ENCODE measurements around the gene PDE11A. TPM values are rescaled to one million over a fixed set of nuclear protein-coding genes. Genes with fewer than 3 reads are reported as not detected.

The PDE11A gene
- total and polyA plus RNA-seq, 8 donors, result under 0.01 to 0.87 (median 0.40) TPM; not detected in 2

DNA sequence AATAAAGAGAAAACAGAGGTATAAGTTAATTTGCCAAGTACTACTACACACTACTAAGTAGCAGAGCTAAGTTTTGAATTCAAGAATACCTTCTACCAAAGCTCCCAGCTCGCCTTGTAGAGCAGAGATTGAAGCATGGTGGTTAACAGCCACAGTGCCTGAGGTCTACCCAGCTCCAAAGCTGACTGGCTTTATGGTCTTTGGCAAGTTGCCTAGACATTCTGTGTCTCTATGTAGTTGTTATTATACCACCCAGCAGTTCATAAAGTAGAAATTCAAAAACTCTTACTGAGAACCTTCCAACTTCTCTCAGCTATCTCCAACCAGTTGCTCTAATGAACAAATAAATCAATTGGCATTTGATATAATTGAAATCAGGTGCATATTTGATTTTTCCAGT, 87.8 kb downstream of the PDE11A start:
- no peaks in the 10 kb centered on the region for H3K9me3 ChIP-seq
- H3K27me3 ChIP-seq, result no peaks in the 10 kb centered on the region
- no peak overlapping the region for H3K4me3 ChIP-seq
- 35 to 54% (median 43%) methylated on average over 1 of the region's 1 CpG for WGBS, 5 donors
- intact Hi-C loops (cut with DNase I; ENCODE audit: low total_unique reads), result no loop called here
- TF ChIP-seq EP300 (IDR thresholded peaks at IDR 0.05) (no peak), POLR2A (IDR thresholded peaks at IDR 0.05) (no peak), POLR2AphosphoS5 (IDR thresholded peaks at IDR 0.05) (no peak)
- TF ChIP-seq, protein P1, sequence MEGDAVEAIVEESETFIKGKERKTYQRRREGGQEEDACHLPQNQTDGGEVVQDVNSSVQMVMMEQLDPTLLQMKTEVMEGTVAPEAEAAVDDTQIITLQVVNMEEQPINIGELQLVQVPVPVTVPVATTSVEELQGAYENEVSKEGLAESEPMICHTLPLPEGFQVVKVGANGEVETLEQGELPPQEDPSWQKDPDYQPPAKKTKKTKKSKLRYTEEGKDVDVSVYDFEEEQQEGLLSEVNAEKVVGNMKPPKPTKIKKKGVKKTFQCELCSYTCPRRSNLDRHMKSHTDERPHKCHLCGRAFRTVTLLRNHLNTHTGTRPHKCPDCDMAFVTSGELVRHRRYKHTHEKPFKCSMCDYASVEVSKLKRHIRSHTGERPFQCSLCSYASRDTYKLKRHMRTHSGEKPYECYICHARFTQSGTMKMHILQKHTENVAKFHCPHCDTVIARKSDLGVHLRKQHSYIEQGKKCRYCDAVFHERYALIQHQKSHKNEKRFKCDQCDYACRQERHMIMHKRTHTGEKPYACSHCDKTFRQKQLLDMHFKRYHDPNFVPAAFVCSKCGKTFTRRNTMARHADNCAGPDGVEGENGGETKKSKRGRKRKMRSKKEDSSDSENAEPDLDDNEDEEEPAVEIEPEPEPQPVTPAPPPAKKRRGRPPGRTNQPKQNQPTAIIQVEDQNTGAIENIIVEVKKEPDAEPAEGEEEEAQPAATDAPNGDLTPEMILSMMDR (IDR thresholded peaks at IDR 0.05), result no peak
- no peak overlapping the region for H3K27ac ChIP-seq
- H3K4me1 ChIP-seq, result no peaks in the 10 kb centered on the region
- H3K36me3 ChIP-seq, result no peaks in the 10 kb centered on the region
- DNase-seq, result peak in 1 of 2 donors; percentile 36

DNA sequence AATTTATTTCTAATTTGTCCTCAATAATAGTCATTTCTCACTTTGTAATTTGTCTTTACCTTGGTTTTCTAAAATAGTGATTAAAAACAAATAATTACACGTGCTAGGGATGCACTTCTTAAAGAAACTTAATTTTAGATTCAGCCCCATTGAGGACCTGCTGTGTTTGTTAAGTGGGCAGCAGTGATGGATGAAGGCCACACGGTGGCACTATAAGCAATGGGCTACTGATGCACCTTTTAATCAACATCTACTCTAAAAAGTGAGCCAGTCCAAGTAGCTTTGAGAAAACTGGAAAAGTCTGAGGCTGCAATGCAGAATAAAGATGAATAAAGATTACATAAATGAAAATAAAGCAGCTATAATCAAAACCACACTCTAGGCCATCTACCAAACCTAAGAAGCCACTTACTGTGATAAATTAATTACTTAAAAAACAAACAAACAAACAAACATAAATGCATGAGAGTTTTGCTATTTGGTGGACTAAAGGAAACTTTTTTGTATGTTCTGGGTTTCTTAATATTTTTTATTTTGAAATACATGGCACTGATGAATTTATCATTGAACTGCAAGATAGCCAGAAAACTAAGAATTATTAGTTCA, 89.3 kb downstream of the PDE11A start:
- Histone ChIP-seq H3K4me1 (no peaks in the 10 kb centered on the region), H3K4me3 (no peak overlapping the region), H3K9me3 (no peaks in the 10 kb centered on the region), H3K36me3 (no peaks in the 10 kb centered on the region), H3K27ac (no peak overlapping the region), H3K27me3 (no peaks in the 10 kb centered on the region)
- TF ChIP-seq, protein P1 (IDR thresholded peaks at IDR 0.05), result peak in 5 of 7 experiments; percentile 30 to 54 (median 37)
- TF ChIP-seq POLR2AphosphoS5 (IDR thresholded peaks at IDR 0.05) (no peak), POLR2A (IDR thresholded peaks at IDR 0.05) (no peak)
- intact Hi-C loops (cut with DNase I; ENCODE audit: low total_unique reads), result no loop called here
- peak; percentile 33 to 70 for DNase-seq
- WGBS, 5 donors, result 0 to 2% (median 1%) methylated on average over 2 of the region's 2 CpGs

DNA sequence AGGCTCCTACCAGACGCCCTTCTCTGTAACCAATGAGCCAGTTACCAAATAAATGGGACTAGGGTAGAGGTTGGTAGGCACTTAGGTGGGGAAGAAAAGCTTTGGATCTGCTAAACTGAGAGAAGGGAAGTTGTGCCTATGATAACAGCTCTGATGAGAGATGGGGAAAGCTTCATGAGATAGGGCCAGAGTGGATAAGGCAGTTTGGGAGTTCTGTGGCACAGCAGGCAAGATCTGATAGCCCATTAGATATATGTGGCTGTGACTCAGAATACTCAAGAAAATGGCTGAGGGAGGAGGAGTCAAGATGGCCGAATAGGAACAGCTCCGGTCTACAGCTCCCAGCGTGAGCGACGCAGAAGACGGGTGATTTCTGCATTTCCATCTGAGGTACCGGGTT, 99.8 kb downstream of the PDE11A start:
- no peaks in the 10 kb centered on the region for H3K36me3 ChIP-seq
- no peak for DNase-seq
- intact Hi-C loops (cut with DNase I; ENCODE audit: low total_unique reads), result no loop called here
- H3K4me3 ChIP-seq, result no peak overlapping the region
- no peak overlapping the region for H3K27ac ChIP-seq
- TF ChIP-seq EP300 (IDR thresholded peaks at IDR 0.05) (no peak), POLR2A (IDR thresholded peaks at IDR 0.05) (no peak), POLR2AphosphoS5 (IDR thresholded peaks at IDR 0.05) (no peak)
- TF ChIP-seq, protein P1 (IDR thresholded peaks at IDR 0.05), result no peak
- H3K4me1 ChIP-seq, result no peaks in the 10 kb centered on the region
- no peaks in the 10 kb centered on the region for H3K27me3 ChIP-seq
- no peaks in the 10 kb centered on the region for H3K9me3 ChIP-seq
- 89 to 93% (median 90%) methylated on average over 7 to 8 of the region's 8 CpGs for WGBS, 5 donors

DNA sequence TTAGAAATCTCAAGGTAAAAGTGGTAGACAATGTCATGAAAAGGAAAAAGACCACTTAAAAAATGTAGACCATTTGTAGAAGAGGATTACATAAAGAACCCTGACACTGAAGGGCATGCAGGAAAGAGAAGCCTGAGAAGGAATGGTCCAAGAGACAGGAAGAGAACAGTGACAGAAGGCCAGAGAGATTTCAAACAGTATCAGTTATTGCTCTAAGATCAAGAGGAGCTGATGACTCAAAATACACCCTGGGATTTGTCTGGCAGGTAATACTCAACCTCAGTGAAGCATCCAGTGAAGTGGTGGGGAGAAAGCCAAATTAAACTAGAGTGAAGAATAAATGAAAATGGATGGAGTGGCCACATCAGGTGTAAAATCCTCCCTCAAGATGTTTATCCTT, 100.5 kb downstream of the PDE11A start:
- H3K27ac ChIP-seq, result no peak overlapping the region

More for the DNA sequence above, 100.5 kb downstream of the PDE11A start:
- Histone ChIP-seq H3K27me3 (no peaks in the 10 kb centered on the region), H3K4me3 (no peak overlapping the region), H3K9me3 (no peaks in the 10 kb centered on the region), H3K36me3 (no peaks in the 10 kb centered on the region), H3K4me1 (no peaks in the 10 kb centered on the region)
- intact Hi-C loops (cut with DNase I; ENCODE audit: low total_unique reads), result no loop called here
- no peak for DNase-seq
- TF ChIP-seq POLR2AphosphoS5 (IDR thresholded peaks at IDR 0.05) (no peak), EP300 (IDR thresholded peaks at IDR 0.05) (no peak), POLR2A (IDR thresholded peaks at IDR 0.05) (no peak)
- TF ChIP-seq, protein P1 (IDR thresholded peaks at IDR 0.05), result no peak
